A549 (cell line): ENCODE results near the gene ZRANB3. TPM values are rescaled to one million over a fixed set of nuclear protein-coding genes. Genes with fewer than 3 reads are reported as not detected.
A peak's percentile ranks its signal among the peaks of the same experiment; 100 is the strongest.

Experiments used
- ATAC-seq, 2 experiments: fragments of 200-7000 bp in 1 of 2; fragments of >200 bp in 1 of 2; cut with Nextera tagmentation in 1 of 2; cut with Tn5 transposase in 1 of 2; 3 replicates each; pipeline versions ENCODE4 v1.8.0 to v1.9.1; 2018 to 2020; ENCODE audit warnings: mild to moderate bottlenecking in 1 of 2, moderate library complexity in 1 of 2
- CTCF ChIA-PET: fragments of 300-600 bp; sonication (Branson Sonifier 250); formaldehyde crosslinking; extraction: SDS; loops from one replicate; lab custom pipeline; 2021; ENCODE audit warnings: antibody characterized with exemption, inconsistent platforms; lab: Yijun Ruan, JAX
- POLR2A ChIA-PET: fragments of 350-600 bp; formaldehyde crosslinking; extraction: SDS; loops from one replicate; lab custom pipeline; 2021; ENCODE audit warnings: antibody characterized with exemption, inconsistent platforms; lab: Yijun Ruan, JAX
- DNase-seq, 2 experiments: peaks; one replicate each; pipeline versions ENCODE4 v3.0.0 to v3.0.0-alpha.2; 2011 to 2016; ENCODE audit warnings: low read depth in 1 of 2, low spot score in 1 of 2
- FAIRE-seq: peaks from 2 replicates; lab custom pipeline; 2011; peaks lifted over from hg19 to GRCh38; lab: Jason Lieb, UNC
- H3K27ac ChIP-seq, 2 experiments: fragments of >200 bp; sonication (Bioruptor Twin); formaldehyde crosslinking; 3 replicates each; pipeline ENCODE4 v1.5.1; 2016 to 2017
- H3K4me1 ChIP-seq: fragments of >200 bp; sonication (Bioruptor Twin); formaldehyde crosslinking; 3 replicates; pipeline ENCODE4 v1.6.1; 2016
- H3K4me2 ChIP-seq: fragments of >200 bp; sonication (Bioruptor Twin); formaldehyde crosslinking; 3 replicates; pipeline ENCODE4 v1.6.1; 2016
- H3K4me3 ChIP-seq: fragments of >200 bp; sonication (Bioruptor Twin); formaldehyde crosslinking; 3 replicates; pipeline ENCODE4 v1.5.1; 2016
- H3K9me3 ChIP-seq: fragments of >200 bp; sonication (Bioruptor Twin); formaldehyde crosslinking; 3 replicates; pipeline ENCODE4 v1.6.1; 2016
- BHLHE40 ChIP-seq: IDR thresholded peaks from 2 replicates; pipeline ENCODE4 v1.6.1; 2012; ENCODE audit warnings: low read depth, low read length, inconsistent platforms
- EHMT2 ChIP-seq: fragments of 200-600 bp; sonication (generic); IDR thresholded peaks from 2 replicates; pipeline ENCODE4 v1.6.1; 2016; ENCODE audit warnings: antibody characterized with exemption, low read depth, mild to moderate bottlenecking, moderate library complexity
- ELK1 ChIP-seq: fragments of 150-350 bp; IDR thresholded peaks from 2 replicates; pipeline ENCODE4 v1.6.1; 2014; ENCODE audit warnings: low read depth, mild to moderate bottlenecking, low read length
- EP300 ChIP-seq, 2 experiments: fragments of >200 bp; sonication (Bioruptor Twin); formaldehyde crosslinking; IDR thresholded peaks; 2 replicates in 1 of 2; 3 replicates in 1 of 2; pipeline ENCODE4 v1.6.1; 2016 to 2017
- ESRRA ChIP-seq: fragments of 150-350 bp; IDR thresholded peaks from 2 replicates; pipeline ENCODE4 v1.6.1; 2014; ENCODE audit warnings: mild to moderate bottlenecking, low read length, borderline replicate concordance
- FOSB ChIP-seq: fragments of 250-450 bp; sonication (Bioruptor Pico); IDR thresholded peaks from 2 replicates; pipeline ENCODE4 v1.5.0; 2020; ENCODE audit warnings: mild to moderate bottlenecking, moderate library complexity
- HEYL ChIP-seq: fragments of 250-450 bp; sonication (Bioruptor Pico); IDR thresholded peaks from 2 replicates; pipeline ENCODE4 v1.8.0; 2021; ENCODE audit warnings: mild to moderate bottlenecking, moderate library complexity
- JUN ChIP-seq, 2 experiments: fragments of >200 bp; sonication (Bioruptor Twin); formaldehyde crosslinking; IDR thresholded peaks; 2 replicates in 1 of 2; 3 replicates in 1 of 2; pipeline ENCODE4 v1.6.1; 2016 to 2017
- KDM5A ChIP-seq: fragments of 200-600 bp; sonication (generic); IDR thresholded peaks from 2 replicates; pipeline ENCODE4 v1.6.1; 2016; ENCODE audit warnings: antibody characterized with exemption, mild to moderate bottlenecking
- MAFK ChIP-seq: fragments of 450-650 bp; IDR thresholded peaks from 2 replicates; pipeline ENCODE4 v1.6.1; 2014; ENCODE audit not compliant: partially characterized antibody
- MAX ChIP-seq: IDR thresholded peaks from 2 replicates; pipeline ENCODE4 v1.6.1; 2012
- NR3C1 ChIP-seq: fragments of >200 bp; sonication (Bioruptor Twin); formaldehyde crosslinking; IDR thresholded peaks from 3 replicates; pipeline ENCODE4 v1.6.1; 2017
- PHF8 ChIP-seq: fragments of 200-600 bp; sonication (generic); IDR thresholded peaks from 2 replicates; pipeline ENCODE4 v1.6.1; 2016; ENCODE audit warnings: low read depth, mild to moderate bottlenecking, antibody characterized with exemption, moderate library complexity, borderline replicate concordance
- POLR2A ChIP-seq: IDR thresholded peaks from 2 replicates; pipeline ENCODE4 v1.6.1; 2012; ENCODE audit warnings: mild to moderate bottlenecking, low read length
- POLR2AphosphoS2 ChIP-seq: conservative IDR thresholded peaks from 2 replicates; pipeline ENCODE4 v1.6.1; 2012; ENCODE audit warnings: low read length, improper control_type of control experiment, inconsistent platforms
- RAD21 ChIP-seq, 2 experiments: fragments of >200 bp in 1 of 2; sonication (Bioruptor Twin) in 1 of 2; formaldehyde crosslinking in 1 of 2; IDR thresholded peaks in 1 of 2; conservative IDR thresholded peaks in 1 of 2; 2 replicates in 1 of 2; 3 replicates in 1 of 2; pipeline ENCODE4 v1.6.1; 2012 to 2018; ENCODE audit warnings: inconsistent platforms in 1 of 2
- RARB ChIP-seq: fragments of 250-450 bp; sonication (Bioruptor Pico); IDR thresholded peaks from 2 replicates; pipeline ENCODE4 v1.8.0; 2021; ENCODE audit warnings: mild to moderate bottlenecking, moderate library complexity
- TFCP2L1 ChIP-seq: fragments of 250-450 bp; sonication (Bioruptor Pico); IDR thresholded peaks from 2 replicates; pipeline ENCODE4 v1.5.0; 2021; ENCODE audit warnings: mild to moderate bottlenecking
- USF2 ChIP-seq: fragments of 450-650 bp; IDR thresholded peaks from 2 replicates; pipeline ENCODE4 v1.6.1; 2014; ENCODE audit warnings: antibody characterized with exemption
- ZFP36 ChIP-seq: fragments of 450-650 bp; IDR thresholded peaks from 2 replicates; pipeline ENCODE4 v1.6.1; 2014; ENCODE audit warnings: borderline replicate concordance; ENCODE audit not compliant: partially characterized antibody
- WGBS: methylation state at CpG from one replicate; pipeline ENCODE4 v1.1.6; 2017; ENCODE audit errors: missing lambda C conversion rate; 5-methylcytosine and 5-hydroxymethylcytosine counted together
- polyA plus RNA-seq, 4 experiments: library from polyadenylated mRNA; depleted of rRNA in 3 of 4; stranded (reverse); fragments of >200 nt; fragmentation: RNase III in 1 of 4; extraction: RNeasy Plus Mini Kit Qiagen cat#74134 plus additional on column Dnase treatment in 1 of 4; gene quantifications; 2 replicates in 3 of 4; 3 replicates in 1 of 4; pipeline ENCODE4 v1.2.3, GENCODE V29; 2011 to 2017

ZRANB3 gene
- polyA plus RNA-seq, 2 of the 4 experiments (the other 2 are of a cell fraction), result 6.2 to 12.4 TPM

GRCh38 chr2:135179689-135180088 lies 351.3 kb downstream of the ZRANB3 start:
- ATAC-seq (no peak), DNase-seq (no peak), FAIRE-seq (no peak)
- Histone ChIP-seq H3K27ac (no peak overlapping the region), H3K9me3 (no peaks in the 10 kb centered on the region), H3K4me2 (no peak overlapping the region), H3K4me1 (no peaks in the 10 kb centered on the region), H3K4me3 (no peak overlapping the region)
- ChIA-PET POLR2A (no interaction called here), CTCF (no interaction called here)
- WGBS, result 100% methylated on average over 1 of the region's 1 CpG
- TF ChIP-seq NR3C1, result no peak

GRCh38 chr2:135175177-135175576 lies 355.8 kb downstream of the ZRANB3 start:
- no peaks in the 10 kb centered on the region for H3K9me3 ChIP-seq
- WGBS, result 95% methylated on average over 3 of the region's 3 CpGs
- peak in 1 of 2 experiments; percentile 14; a peak in 1 of 6 replicates for ATAC-seq
- DNase-seq, result no peak
- no peaks in the 10 kb centered on the region for H3K4me1 ChIP-seq
- no peak for TF ChIP-seq EP300 (IDR thresholded peaks at IDR 0.05)
- TF ChIP-seq KDM5A, result no peak
- no peak for TF ChIP-seq MAX
- no peak for TF ChIP-seq TFCP2L1 (CRISPR knock-in tag)
- TF ChIP-seq ELK1, result no peak
- no peak for TF ChIP-seq RARB (CRISPR knock-in tag)
- TF ChIP-seq POLR2A, result no peak
- no peak for TF ChIP-seq USF2
- TF ChIP-seq PHF8, result no peak
- no peak for TF ChIP-seq FOSB (CRISPR knock-in tag)
- TF ChIP-seq JUN (IDR thresholded peaks at IDR 0.05), result no peak
- no peak for TF ChIP-seq ZFP36
- no peak for TF ChIP-seq MAFK
- no peak for TF ChIP-seq EHMT2
- TF ChIP-seq POLR2AphosphoS2, result no peak
- no peak for TF ChIP-seq HEYL (CRISPR knock-in tag)
- TF ChIP-seq BHLHE40, result no peak
- H3K4me3 ChIP-seq, result no peak overlapping the region
- CTCF ChIA-PET, result interaction anchor here (1.7 kb wide), 1 partner anchor 14 kb away, joined by 4 read pairs; no protein-coding TSS in a partner anchor
- POLR2A ChIA-PET, result no interaction called here
- no peak overlapping the region for H3K27ac ChIP-seq
- FAIRE-seq, result no peak
- H3K4me2 ChIP-seq, result no peak overlapping the region

- ChIA-PET POLR2A (no interaction called here), CTCF (interaction anchor here (1.7 kb wide), 1 partner anchor 15 kb away, joined by 4 read pairs; no protein-coding TSS in a partner anchor)
- no peak for DNase-seq
- no peaks in the 10 kb centered on the region for H3K9me3 ChIP-seq
- no peak overlapping the region for H3K27ac ChIP-seq
- peak in 1 of 2 experiments; percentile 35; a peak in 2 of 6 replicates for ATAC-seq
- WGBS, result 96% methylated on average over 6 of the region's 6 CpGs
- no peak for FAIRE-seq
- H3K4me3 ChIP-seq, result no peak overlapping the region
- TF ChIP-seq ESRRA (no peak), TFCP2L1 (CRISPR knock-in tag) (no peak), EP300 (IDR thresholded peaks at IDR 0.05) (no peak), RAD21 (conservative IDR thresholded peaks at IDR 0.05 in 1 of 2, IDR thresholded peaks at IDR 0.05 in 1 of 2) (no peak), RARB (CRISPR knock-in tag) (no peak), POLR2AphosphoS2 (no peak)
- H3K4me1 ChIP-seq, result no peaks in the 10 kb centered on the region
- H3K4me2 ChIP-seq, result no peak overlapping the region
Measured at GRCh38 chr2:135174810-135175093, 356.3 kb downstream of the ZRANB3 start.
